Stimulated activated naive CD4-positive, alpha-beta T cell (primary cell): ENCODE data around the gene HNF1A.
"Not testable (repeated sequence)": the region's sequence is repeated elsewhere in the genome, so short reads cannot be mapped to it uniquely, and the experiment has no call there.

Source experiments
- DNase-seq, 6 experiments: peaks; one replicate each; lab custom pipeline; 2025; lab: John Stamatoyannopoulos, UW

Gene HNF1A

GRCh38 chr12:120978296-120979219 is at the start of gene HNF1A:
TSS of gene HNF1A (plus strand) at chr12:120978543. CDS start at chr12:120978769, 226 bp downstream.
- DNase-seq: no peak

GRCh38 chr12:120928864-120929652 is 49.3 kb upstream of the HNF1A start:
- DNase-seq: no peak

GRCh38 chr12:120930032-120930431 is 48.3 kb upstream of the HNF1A start:
- no peak for DNase-seq

- DNase-seq: no peak
Measured at GRCh38 chr12:120932058-120932457, 46.3 kb upstream of the HNF1A start.

GRCh38 chr12:120932956-120933526 is 45.3 kb upstream of the HNF1A start:
- DNase-seq: no peak

GRCh38 chr12:120933786-120934185 is 44.6 kb upstream of the HNF1A start:
- DNase-seq: no peak

GRCh38 chr12:120936197-120936596 is 42.1 kb upstream of the HNF1A start:
- no peak for DNase-seq

GRCh38 chr12:120938496-120938895 is 39.8 kb upstream of the HNF1A start:
- no peak for DNase-seq

GRCh38 chr12:120939523-120939922 is 38.8 kb upstream of the HNF1A start:
- no peak for DNase-seq

- DNase-seq: no peak
Measured at GRCh38 chr12:120940006-120940405, 38.3 kb upstream of the HNF1A start.

- DNase-seq: no peak
Measured at GRCh38 chr12:120940799-120941198, 37.5 kb upstream of the HNF1A start.

- no peak for DNase-seq
Measured at GRCh38 chr12:120941412-120941811, 36.9 kb upstream of the HNF1A start.

GRCh38 chr12:120941846-120942405 is 36.4 kb upstream of the HNF1A start:
- DNase-seq: no peak

GRCh38 chr12:120943482-120943881 is 34.9 kb upstream of the HNF1A start:
- DNase-seq: no peak

- DNase-seq: peak; percentile 17 to 63 (median 35)
Measured at GRCh38 chr12:120944645-120945217, 33.6 kb upstream of the HNF1A start.

GRCh38 chr12:120945516-120945915 is 32.8 kb upstream of the HNF1A start:
- not testable (repeated sequence) for DNase-seq

GRCh38 chr12:120950260-120950799 is 28.0 kb upstream of the HNF1A start:
- DNase-seq: not testable (repeated sequence)

- no peak for DNase-seq
Measured at GRCh38 chr12:120950807-120951206, 27.5 kb upstream of the HNF1A start.

- DNase-seq: no peak
Measured at GRCh38 chr12:120955232-120955631, 23.1 kb upstream of the HNF1A start.

GRCh38 chr12:120956579-120957300 is 21.6 kb upstream of the HNF1A start:
- no peak for DNase-seq
